NB4 (cell line): ENCODE measurements around the gene LRP1B.
"Not testable (repeated sequence)": the region's sequence is repeated elsewhere in the genome, so short reads cannot be mapped to it uniquely, and the experiment has no call there.

Experiments
- DNase-seq: peaks from one replicate; pipeline ENCODE4 v3.0.0; 2010; ENCODE audit warnings: low read depth
- H3K4me3 ChIP-seq: one replicate; pipeline ENCODE4 v1.5.1; 2011; ENCODE audit warnings: mild to moderate bottlenecking, low read depth, low read length, moderate library complexity
- CTCF ChIP-seq: IDR thresholded peaks from one replicate; pipeline ENCODE4 v1.5.1; 2012; ENCODE audit warnings: low read depth, low read length
- MAX ChIP-seq: IDR thresholded peaks from 2 replicates; pipeline ENCODE4 v1.6.1; 2011; ENCODE audit warnings: low read depth, low read length
- MYC ChIP-seq: IDR thresholded peaks from 2 replicates; pipeline ENCODE4 v1.6.1; 2011; ENCODE audit warnings: low read depth, low read length
- POLR2A ChIP-seq: IDR thresholded peaks from 2 replicates; pipeline ENCODE4 v1.6.1; 2011; ENCODE audit warnings: mild to moderate bottlenecking; ENCODE audit not compliant: insufficient read length; ENCODE audit errors: extremely low read depth

Gene LRP1B

GRCh38 chr2:140288213-140288612 lies 1842.6 kb downstream of the LRP1B start:
- H3K4me3 ChIP-seq = no peak overlapping the region
- DNase-seq = no peak
- TF ChIP-seq CTCF (no peak), POLR2A (no peak), MYC (no peak), MAX (no peak)

- DNase-seq = no peak
- no peak overlapping the region for H3K4me3 ChIP-seq
- TF ChIP-seq MYC = no peak
These were observed 1844.4 kb downstream of the LRP1B start for GRCh38 chr2:140286377-140286776.

GRCh38 chr2:140277344-140277743 lies 1853.5 kb downstream of the LRP1B start:
- not testable (repeated sequence) for DNase-seq, H3K4me3 ChIP-seq

GRCh38 chr2:140276661-140277060 lies 1854.2 kb downstream of the LRP1B start:
- H3K4me3 ChIP-seq = no peak overlapping the region
- no peak for DNase-seq
- TF ChIP-seq CTCF = no peak
- TF ChIP-seq MYC = no peak
- TF ChIP-seq MAX = no peak
- no peak for TF ChIP-seq POLR2A

- no peak overlapping the region for H3K4me3 ChIP-seq
- DNase-seq = no peak
- TF ChIP-seq POLR2A = no peak
- no peak for TF ChIP-seq MAX
- no peak for TF ChIP-seq CTCF
- TF ChIP-seq MYC = no peak
These were observed 1855.4 kb downstream of the LRP1B start for GRCh38 chr2:140275427-140275826.

- no peak overlapping the region for H3K4me3 ChIP-seq
- no peak for DNase-seq
- no peak for TF ChIP-seq MYC
- TF ChIP-seq CTCF = no peak
- TF ChIP-seq POLR2A = no peak
These were observed 1855.9 kb downstream of the LRP1B start for GRCh38 chr2:140274891-140275290.

GRCh38 chr2:140273958-140274357 lies 1856.9 kb downstream of the LRP1B start:
- no peak for DNase-seq
- H3K4me3 ChIP-seq = no peak overlapping the region
- TF ChIP-seq CTCF (no peak), POLR2A (no peak), MYC (no peak), MAX (no peak)
